Mesenchymal stem cell (in vitro differentiated cells and primary cell): Measurements from ENCODE around the gene ZNF608.
A peak's percentile ranks its signal among the peaks of the same experiment; 100 is the strongest.

Experiments
- DNase-seq: peaks from one replicate; pipeline ENCODE4 v3.0.0-alpha.2; 2013
- H2AFZ ChIP-seq: one replicate; pipeline ENCODE4 v1.6.1; 2013; ENCODE audit warnings: low read depth, mild to moderate bottlenecking, control low read depth, inconsistent platforms, low read length, moderate library complexity
- H2AK5ac ChIP-seq: 2 replicates; pipeline ENCODE4 v1.6.1; 2013; ENCODE audit warnings: low read length, moderate library complexity, mild to moderate bottlenecking, inconsistent platforms; ENCODE audit not compliant: severe bottlenecking
- H2BK120ac ChIP-seq: one replicate; pipeline ENCODE4 v1.6.1; 2013; ENCODE audit warnings: low read depth, mild to moderate bottlenecking, inconsistent platforms, low read length, moderate library complexity
- H2BK12ac ChIP-seq, 2 experiments: one replicate each; pipeline ENCODE4 v1.6.1; 2013; ENCODE audit warnings: inconsistent platforms in 2 of 2, low read length in 2 of 2, mild to moderate bottlenecking in 2 of 2, moderate library complexity in 2 of 2, control low read depth in 1 of 2
- H2BK15ac ChIP-seq: one replicate; pipeline ENCODE4 v1.6.1; 2013; ENCODE audit warnings: mild to moderate bottlenecking, low read depth, inconsistent platforms; ENCODE audit not compliant: poor library complexity, severe bottlenecking
- H2BK5ac ChIP-seq: 2 replicates; pipeline ENCODE4 v1.6.1; 2013; ENCODE audit warnings: low read depth, mild to moderate bottlenecking, low read length, control low read depth, inconsistent platforms; ENCODE audit not compliant: poor library complexity, severe bottlenecking
- H3K14ac ChIP-seq, 2 experiments: one replicate each; pipeline ENCODE4 v1.6.1; 2013; ENCODE audit warnings: inconsistent platforms in 2 of 2, low read length in 2 of 2, control low read depth in 1 of 2, mild to moderate bottlenecking in 1 of 2, moderate library complexity in 1 of 2
- H3K18ac ChIP-seq, 2 experiments: one replicate each; pipeline ENCODE4 v1.6.1; 2013; ENCODE audit warnings: inconsistent platforms in 2 of 2, low read length in 2 of 2, control low read depth in 1 of 2, low read depth in 1 of 2, mild to moderate bottlenecking in 1 of 2
- H3K23ac ChIP-seq, 2 experiments: one replicate each; pipeline ENCODE4 v1.6.1; 2013; ENCODE audit warnings: inconsistent platforms in 2 of 2, low read length in 2 of 2, mild to moderate bottlenecking in 2 of 2, moderate library complexity in 2 of 2, control low read depth in 1 of 2
- H3K27ac ChIP-seq: 2 replicates; pipeline ENCODE4 v1.5.1; 2013; ENCODE audit warnings: mild to moderate bottlenecking, moderate library complexity, low read length, control low read depth, inconsistent platforms; ENCODE audit not compliant: poor library complexity, severe bottlenecking
- H3K27me3 ChIP-seq, 2 experiments: 2 replicates each; pipeline versions ENCODE4 v1.6.1 to v1.7.0; 2013; ENCODE audit warnings: low read length in 2 of 2, mild to moderate bottlenecking in 2 of 2, moderate library complexity in 2 of 2, control low read depth in 1 of 2, inconsistent platforms in 1 of 2; ENCODE audit not compliant: control insufficient read depth in 1 of 2, insufficient read depth in 1 of 2
- H3K36me3 ChIP-seq, 2 experiments: 2 replicates each; pipeline versions ENCODE4 v1.6.1 to v1.7.0; 2013; ENCODE audit warnings: low read length in 2 of 2, control low read depth in 1 of 2, inconsistent platforms in 1 of 2, low read depth in 1 of 2, mild to moderate bottlenecking in 1 of 2; ENCODE audit not compliant: insufficient read depth in 2 of 2, control insufficient read depth in 1 of 2
- H3K4ac ChIP-seq, 2 experiments: one replicate each; pipeline ENCODE4 v1.6.1; 2013; ENCODE audit warnings: inconsistent platforms in 2 of 2, low read length in 2 of 2, mild to moderate bottlenecking in 2 of 2, moderate library complexity in 2 of 2, control low read depth in 1 of 2, low read depth in 1 of 2
- H3K4me1 ChIP-seq: 2 replicates; pipeline ENCODE4 v1.6.1; 2013; ENCODE audit warnings: low read depth, low read length, control low read depth; ENCODE audit not compliant: control insufficient read depth, insufficient read depth
- H3K4me2 ChIP-seq: 2 replicates; pipeline ENCODE4 v1.6.1; 2013; ENCODE audit warnings: low read length, mild to moderate bottlenecking, inconsistent platforms; ENCODE audit not compliant: poor library complexity, severe bottlenecking
- H3K4me3 ChIP-seq, 2 experiments: 2 replicates each; pipeline versions ENCODE4 v1.5.1 to v1.7.0; 2013; ENCODE audit warnings: low read length in 2 of 2, mild to moderate bottlenecking in 2 of 2, control low read depth in 1 of 2, low read depth in 1 of 2; ENCODE audit not compliant: insufficient read depth in 1 of 2
- H3K79me1 ChIP-seq: replicated peaks from 2 replicates; pipeline ENCODE4 v1.6.1; 2013; ENCODE audit warnings: mild to moderate bottlenecking, control low read depth, low read length, inconsistent platforms; ENCODE audit not compliant: poor library complexity, severe bottlenecking
- H3K9ac ChIP-seq: 2 replicates; pipeline ENCODE4 v1.7.0; 2013; ENCODE audit warnings: mild to moderate bottlenecking, low read length, moderate library complexity
- H3K9me3 ChIP-seq: 2 replicates; pipeline ENCODE4 v1.7.0; 2013; ENCODE audit warnings: mild to moderate bottlenecking, low read length; ENCODE audit not compliant: control insufficient read depth
- H4K8ac ChIP-seq: one replicate; pipeline ENCODE4 v1.6.1; 2013; ENCODE audit warnings: inconsistent platforms, mild to moderate bottlenecking, low read length, moderate library complexity
- H4K91ac ChIP-seq: one replicate; pipeline ENCODE4 v1.6.1; 2013; ENCODE audit warnings: mild to moderate bottlenecking, low read length, inconsistent platforms
- WGBS: methylation state at CpG from one replicate; pipeline ENCODE4 v1.1.7; 2013; ENCODE audit warnings: mixed read lengths; 5-methylcytosine and 5-hydroxymethylcytosine counted together

The ZNF608 gene

DNA sequence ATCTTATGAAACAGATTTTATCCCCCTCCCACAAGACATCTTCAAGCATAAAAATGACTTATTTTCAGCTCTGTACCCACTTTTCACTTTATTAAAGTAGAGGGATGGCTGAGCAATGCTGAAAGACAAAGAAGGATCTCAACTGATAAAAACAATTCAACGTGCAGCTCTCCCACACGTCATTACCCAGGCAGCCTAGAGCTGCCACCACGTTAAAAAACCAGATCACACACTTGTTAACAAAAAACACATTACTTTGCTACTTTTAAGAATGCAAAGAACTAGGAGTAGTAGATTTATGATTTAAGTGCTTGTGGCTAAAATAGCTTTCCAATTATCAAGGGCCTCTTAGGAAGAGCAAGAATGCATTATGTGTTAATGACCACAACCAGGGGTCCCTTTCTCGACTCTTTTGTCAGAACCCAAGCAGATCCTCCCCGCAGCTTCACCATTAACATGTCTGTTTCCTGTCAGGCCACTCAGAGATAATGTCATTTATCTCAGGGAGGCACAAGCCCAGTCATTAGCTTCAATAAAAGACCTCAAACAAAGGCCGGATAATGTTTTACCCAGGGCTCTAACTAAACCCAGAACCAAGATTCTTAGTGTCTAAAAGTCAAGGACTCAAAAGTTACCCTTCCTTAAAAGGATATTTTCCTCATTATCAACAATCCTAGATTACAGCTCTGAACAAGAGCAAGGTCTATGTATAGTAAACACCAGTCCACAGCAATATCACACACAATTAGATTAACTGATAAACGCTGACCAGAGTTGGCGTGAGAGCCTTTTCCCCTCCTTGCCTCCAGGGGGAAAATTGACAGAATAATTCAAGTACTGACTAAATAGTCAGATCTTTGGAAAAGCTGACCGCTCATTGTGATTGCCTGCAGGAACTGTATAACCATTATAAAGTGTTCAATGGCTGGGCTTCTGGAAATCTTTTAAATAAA, 7.5 kb downstream of the ZNF608 start:
- Histone ChIP-seq H3K18ac (peak overlapping the region; percentile 58 to 73), H2BK5ac (no peak overlapping the region), H3K4me2 (peak overlapping the region; percentile 42), H2BK15ac (no peak overlapping the region), H4K8ac (no peak overlapping the region), H3K14ac (no peak overlapping the region), H2AFZ (no peak overlapping the region), H4K91ac (no peak overlapping the region), H3K36me3 (no peaks in the 10 kb centered on the region), H2BK12ac (no peak overlapping the region), H3K4me3 (no peak overlapping the region), H2AK5ac (peak overlapping the region; percentile 31), H3K9ac (no peak overlapping the region), H3K4ac (peak overlapping the region in 1 of 2 experiments; percentile 77), H3K27ac (peak overlapping the region; percentile 33), H2BK120ac (no peak overlapping the region), H3K9me3 (no peaks in the 10 kb centered on the region), H3K27me3 (no peaks in the 10 kb centered on the region), H3K4me1 (peaks cover 6% of the 10 kb centered on the region), H3K23ac (no peak overlapping the region), H3K79me1 (no peaks in the 10 kb centered on the region)
- DNase-seq, result peak; percentile 81
- 8% methylated on average over 8 of the region's 9 CpGs for WGBS

DNA sequence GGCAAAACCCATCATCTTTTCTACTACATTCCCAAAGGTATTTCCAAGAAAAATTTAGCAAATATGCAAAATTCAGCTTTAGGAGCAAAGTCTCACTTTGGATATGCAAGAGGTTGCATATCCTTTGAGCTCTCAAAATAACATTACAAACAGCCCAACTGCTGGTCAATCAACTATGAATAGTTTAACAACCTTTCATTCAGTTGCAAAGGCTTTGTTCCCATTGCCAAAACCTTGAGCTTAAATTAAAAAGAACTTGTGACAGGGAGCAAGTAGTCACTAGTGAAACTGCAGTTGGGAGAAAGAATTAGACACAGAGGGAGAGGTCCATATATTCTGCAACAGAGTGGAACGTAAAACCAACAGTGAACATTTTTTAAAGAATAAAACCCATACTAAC, 8.8 kb downstream of the ZNF608 start:
- Histone ChIP-seq H3K9ac (no peak overlapping the region), H3K4ac (no peak overlapping the region), H2BK5ac (no peak overlapping the region), H3K79me1 (peaks cover 4% of the 10 kb centered on the region), H2BK12ac (no peak overlapping the region), H3K9me3 (no peaks in the 10 kb centered on the region), H3K18ac (peak overlapping the region in 1 of 2 experiments; percentile 17), H3K14ac (no peak overlapping the region), H3K36me3 (no peaks in the 10 kb centered on the region), H3K4me1 (peaks cover 6% of the 10 kb centered on the region), H2BK15ac (no peak overlapping the region), H2AK5ac (no peak overlapping the region), H3K4me3 (no peak overlapping the region), H3K4me2 (no peak overlapping the region), H2AFZ (no peak overlapping the region), H4K8ac (no peak overlapping the region), H3K27ac (no peak overlapping the region), H3K23ac (no peak overlapping the region), H3K27me3 (no peaks in the 10 kb centered on the region), H2BK120ac (no peak overlapping the region), H4K91ac (no peak overlapping the region)
- no peak for DNase-seq
- WGBS, result 89% methylated on average over 1 of the region's 1 CpG

DNA sequence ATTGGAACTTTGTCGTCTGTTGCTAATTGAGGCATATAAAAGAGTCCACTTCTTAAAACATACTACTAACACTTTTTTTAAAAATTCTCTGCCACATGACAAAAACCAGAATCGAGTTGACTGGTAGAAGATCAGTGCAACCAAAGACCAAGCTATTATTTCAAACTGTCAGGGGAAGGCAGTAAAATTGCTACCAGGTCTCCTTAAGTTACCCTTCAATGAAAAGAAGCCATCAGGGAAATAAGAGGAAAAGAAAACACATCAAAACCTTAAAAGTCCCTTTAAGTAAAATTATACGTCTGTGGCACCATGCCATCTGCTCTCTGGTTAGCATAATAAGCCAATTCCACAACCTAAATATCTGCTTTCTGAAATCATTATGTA, 9.6 kb downstream of the ZNF608 start:
- no peaks in the 10 kb centered on the region for H3K27me3 ChIP-seq
- no peak overlapping the region for H3K4me2 ChIP-seq
- H3K9ac ChIP-seq, result peak overlapping the region; percentile 80
- no peaks in the 10 kb centered on the region for H3K9me3 ChIP-seq
- H2AK5ac ChIP-seq, result peak overlapping the region; percentile 56
- H3K4me1 ChIP-seq, result peaks cover 6% of the 10 kb centered on the region
- no peak overlapping the region for H4K8ac ChIP-seq
- H3K18ac ChIP-seq, result no peak overlapping the region
- H3K36me3 ChIP-seq, result no peaks in the 10 kb centered on the region
- H4K91ac ChIP-seq, result no peak overlapping the region
- no peak overlapping the region for H2BK15ac ChIP-seq
- no peak overlapping the region for H3K4me3 ChIP-seq
- H3K27ac ChIP-seq, result no peak overlapping the region
- no peak overlapping the region for H3K14ac ChIP-seq
- no peak for DNase-seq
- WGBS, result 26% methylated on average over 3 of the region's 3 CpGs
- H2AFZ ChIP-seq, result no peak overlapping the region
- H2BK12ac ChIP-seq, result no peak overlapping the region
- no peak overlapping the region for H2BK120ac ChIP-seq
- H3K4ac ChIP-seq, result no peak overlapping the region
- H3K23ac ChIP-seq, result no peak overlapping the region
- peaks cover 6% of the 10 kb centered on the region for H3K79me1 ChIP-seq
- H2BK5ac ChIP-seq, result no peak overlapping the region

DNA sequence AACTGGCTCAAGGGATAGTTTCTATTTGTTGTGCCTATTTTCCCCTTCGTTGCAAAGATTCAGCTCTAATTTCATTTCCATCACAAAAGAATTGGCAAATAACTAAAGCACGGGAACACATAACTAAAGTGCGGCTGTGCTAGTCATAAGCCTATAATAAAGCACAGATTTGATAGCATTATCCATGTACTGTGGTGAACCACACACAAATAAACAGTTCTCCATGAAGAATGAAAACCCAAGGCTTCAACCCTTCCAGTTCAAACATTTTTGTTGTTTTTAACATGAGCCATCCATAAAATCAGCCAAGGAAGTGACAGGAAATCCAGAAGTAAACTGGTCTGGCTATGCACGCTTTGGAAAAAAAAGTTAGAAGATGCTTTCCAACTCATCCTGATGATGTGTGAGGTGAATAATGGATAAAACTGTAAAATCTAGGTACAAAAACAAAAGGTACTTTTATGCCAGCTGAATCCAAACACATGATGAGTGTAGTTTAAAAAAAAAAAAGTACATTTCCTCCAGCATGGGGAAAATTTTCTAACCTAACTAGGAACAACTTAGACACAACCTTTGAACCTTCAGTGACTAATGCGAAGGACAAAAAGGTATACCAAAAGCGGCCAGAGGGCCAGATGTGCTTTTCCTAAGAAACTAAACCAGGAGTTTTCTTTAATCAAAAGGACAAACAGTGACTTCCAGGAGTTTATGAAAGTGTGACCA, 10.2 kb downstream of the ZNF608 start:
- no peak overlapping the region for H2AFZ ChIP-seq
- H2BK15ac ChIP-seq, result no peak overlapping the region
- no peaks in the 10 kb centered on the region for H3K9me3 ChIP-seq
- no peak overlapping the region for H3K4ac ChIP-seq
- no peak overlapping the region for H3K4me2 ChIP-seq
- H3K18ac ChIP-seq, result no peak overlapping the region
- H2BK12ac ChIP-seq, result no peak overlapping the region
- H3K23ac ChIP-seq, result no peak overlapping the region
- H3K27me3 ChIP-seq, result no peaks in the 10 kb centered on the region
- no peak overlapping the region for H2BK120ac ChIP-seq
- H3K4me1 ChIP-seq, result peaks cover 4% of the 10 kb centered on the region
- no peak overlapping the region for H3K27ac ChIP-seq
- peak; percentile 85 for DNase-seq
- peak overlapping the region; percentile 80 for H3K9ac ChIP-seq
- peak overlapping the region in 1 of 2 experiments; percentile 71 for H3K4me3 ChIP-seq
- no peaks in the 10 kb centered on the region for H3K36me3 ChIP-seq
- WGBS, result 28% methylated on average over 6 of the region's 6 CpGs
- H3K79me1 ChIP-seq, result peaks cover 6% of the 10 kb centered on the region
- H2BK5ac ChIP-seq, result no peak overlapping the region
- H2AK5ac ChIP-seq, result peak overlapping the region; percentile 56
- H4K8ac ChIP-seq, result no peak overlapping the region
- no peak overlapping the region for H4K91ac ChIP-seq
- no peak overlapping the region for H3K14ac ChIP-seq
